Measurements from ENCODE around the gene PRKRA.
"Not testable (repeated sequence)": the region's sequence is repeated elsewhere in the genome, so short reads cannot be mapped to it uniquely, and the experiment has no call there.

PRKRA gene

GRCh38 chr2:178413472-178414265 lies 37.3 kb downstream of the PRKRA start:
- peak; percentile 76 for DNase-seq

GRCh38 chr2:178412453-178412852 lies 38.5 kb downstream of the PRKRA start:
- not testable (repeated sequence) for DNase-seq

- no peak for DNase-seq
These were observed 38.9 kb downstream of the PRKRA start for GRCh38 chr2:178412047-178412446.

GRCh38 chr2:178409261-178409660 lies 41.7 kb downstream of the PRKRA start:
- no peak for DNase-seq

- no peak for DNase-seq
These were observed 46.6 kb downstream of the PRKRA start for GRCh38 chr2:178404368-178404767.

- no peak for DNase-seq
These were observed 47.2 kb downstream of the PRKRA start for GRCh38 chr2:178403671-178404306.

- no peak for DNase-seq
These were observed 49.0 kb downstream of the PRKRA start for GRCh38 chr2:178401994-178402437.

- DNase-seq = no peak
These were observed 53.9 kb downstream of the PRKRA start for GRCh38 chr2:178397002-178397605.

- no peak for DNase-seq
These were observed 54.9 kb downstream of the PRKRA start for GRCh38 chr2:178395941-178396570.

GRCh38 chr2:178395295-178395694 lies 55.7 kb downstream of the PRKRA start:
- DNase-seq = no peak

GRCh38 chr2:178394859-178395258 lies 56.1 kb downstream of the PRKRA start:
- no peak for DNase-seq

- no peak for DNase-seq
These were observed 58.8 kb downstream of the PRKRA start for GRCh38 chr2:178392215-178392614.

- DNase-seq = no peak
These were observed 59.3 kb downstream of the PRKRA start for GRCh38 chr2:178391701-178392100.

- DNase-seq = no peak
These were observed 62.7 kb downstream of the PRKRA start for GRCh38 chr2:178388287-178388686.

GRCh38 chr2:178386986-178387597 lies 63.9 kb downstream of the PRKRA start:
- DNase-seq = no peak

GRCh38 chr2:178385595-178386148 lies 65.3 kb downstream of the PRKRA start:
- DNase-seq = no peak

GRCh38 chr2:178383718-178384117 lies 67.3 kb downstream of the PRKRA start:
- DNase-seq = no peak

All from stimulated activated CD4-positive, alpha-beta T cell treated with anti-CD3 and anti-CD28 coated beads, Interleukin-4, amount 100 ng/mL, for 24 hours (primary cell).